Left lung (tissue), 10 donors: ENCODE results near the gene DSP. TPM values are rescaled to one million over a fixed set of nuclear protein-coding genes. Genes with fewer than 3 reads are reported as not detected.

Source experiments
- ATAC-seq: fragments of 200-7000 bp; cut with Tn5 transposase; one replicate; pipeline ENCODE4 v1.9.1; 2020; ENCODE audit warnings: moderate library complexity
- DNase-seq, 4 donors: peaks; one replicate each; pipeline ENCODE4 v3.0.0-alpha.2; 2013 to 2020
- H3K27ac ChIP-seq, 2 donors: fragments of 200-600 bp; sonication (generic) in 1 of 2; one replicate each; pipeline versions ENCODE4 v1.5.0 to v1.8.0; 2020 to 2021
- H3K27me3 ChIP-seq, 2 donors: fragments of 200-600 bp; sonication (generic) in 1 of 2; one replicate each; pipeline versions ENCODE4 v1.5.0 to v1.8.0; 2020 to 2021
- H3K36me3 ChIP-seq, 2 donors: fragments of 200-600 bp; sonication (generic) in 1 of 2; one replicate each; pipeline versions ENCODE4 v1.5.0 to v1.8.0; 2020 to 2021
- H3K4me1 ChIP-seq, 2 donors: fragments of 200-600 bp; one replicate each; pipeline ENCODE4 v1.8.0; 2021
- H3K4me3 ChIP-seq, 2 donors: fragments of 200-600 bp; sonication (generic) in 1 of 2; one replicate each; pipeline versions ENCODE4 v1.5.0 to v1.8.0; 2020 to 2021; ENCODE audit warnings: mild to moderate bottlenecking in 1 of 2
- H3K9me3 ChIP-seq, 2 donors: fragments of 200-600 bp; sonication (generic) in 1 of 2; one replicate each; pipeline versions ENCODE4 v1.5.0 to v1.8.0; 2020 to 2021
- intact Hi-C, 2 donors: fragments of 100-400 bp; cut with DNase I; formaldehyde crosslinking; loops; one replicate each; pipeline versions ENCODE4 v1.11.2 to v1.14.2; 2022
- polyA plus RNA-seq, 6 donors: library from polyadenylated mRNA; unstranded; fragments of 120-200 nt; gene quantifications; one replicate each; pipeline ENCODE4 v1.2.1, GENCODE V29; 2013; ENCODE audit not compliant: insufficient read length in 6 of 6
- total RNA-seq, 2 donors: library from RNA; stranded (reverse); fragmentation: NEBNext Ultra II Directional; extraction: Animal tissue kit (Norgen Biotek cat#: 25700); gene quantifications; one replicate each; pipeline ENCODE4 v1.2.1, GENCODE V29; 2021
- TF ChIP-seq, protein P1 (sequence below), 2 donors: fragments of 200-600 bp; sonication (generic) in 1 of 2; IDR thresholded peaks; one replicate each; pipeline versions ENCODE4 v1.5.0 to v1.8.0; 2021; ENCODE audit warnings: antibody characterized with exemption in 2 of 2
- donor health status: DM: no; HTN: yes; CAD: no.
- donor health status: DM: no; HTN: no; CAD: no.

Gene DSP
- total and polyA plus RNA-seq, 8 donors = 15.1 to 75.5 (median 62.0) TPM

GRCh38 chr6:7512320-7512719 is 29.2 kb upstream of the DSP start:
- Histone ChIP-seq H3K27ac (no peak overlapping the region), H3K4me3 (no peak overlapping the region), H3K4me1 (no peaks in the 10 kb centered on the region), H3K9me3 (no peaks in the 10 kb centered on the region), H3K27me3 (peaks cover 0 to 13% of the 10 kb centered on the region in 2 donors), H3K36me3 (no peaks in the 10 kb centered on the region)
- intact Hi-C loops = no loop called here
- no peak for ATAC-seq
- TF ChIP-seq, protein P1, sequence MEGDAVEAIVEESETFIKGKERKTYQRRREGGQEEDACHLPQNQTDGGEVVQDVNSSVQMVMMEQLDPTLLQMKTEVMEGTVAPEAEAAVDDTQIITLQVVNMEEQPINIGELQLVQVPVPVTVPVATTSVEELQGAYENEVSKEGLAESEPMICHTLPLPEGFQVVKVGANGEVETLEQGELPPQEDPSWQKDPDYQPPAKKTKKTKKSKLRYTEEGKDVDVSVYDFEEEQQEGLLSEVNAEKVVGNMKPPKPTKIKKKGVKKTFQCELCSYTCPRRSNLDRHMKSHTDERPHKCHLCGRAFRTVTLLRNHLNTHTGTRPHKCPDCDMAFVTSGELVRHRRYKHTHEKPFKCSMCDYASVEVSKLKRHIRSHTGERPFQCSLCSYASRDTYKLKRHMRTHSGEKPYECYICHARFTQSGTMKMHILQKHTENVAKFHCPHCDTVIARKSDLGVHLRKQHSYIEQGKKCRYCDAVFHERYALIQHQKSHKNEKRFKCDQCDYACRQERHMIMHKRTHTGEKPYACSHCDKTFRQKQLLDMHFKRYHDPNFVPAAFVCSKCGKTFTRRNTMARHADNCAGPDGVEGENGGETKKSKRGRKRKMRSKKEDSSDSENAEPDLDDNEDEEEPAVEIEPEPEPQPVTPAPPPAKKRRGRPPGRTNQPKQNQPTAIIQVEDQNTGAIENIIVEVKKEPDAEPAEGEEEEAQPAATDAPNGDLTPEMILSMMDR (IDR thresholded peaks at IDR 0.05) = no peak
- DNase-seq = no peak

DNA sequence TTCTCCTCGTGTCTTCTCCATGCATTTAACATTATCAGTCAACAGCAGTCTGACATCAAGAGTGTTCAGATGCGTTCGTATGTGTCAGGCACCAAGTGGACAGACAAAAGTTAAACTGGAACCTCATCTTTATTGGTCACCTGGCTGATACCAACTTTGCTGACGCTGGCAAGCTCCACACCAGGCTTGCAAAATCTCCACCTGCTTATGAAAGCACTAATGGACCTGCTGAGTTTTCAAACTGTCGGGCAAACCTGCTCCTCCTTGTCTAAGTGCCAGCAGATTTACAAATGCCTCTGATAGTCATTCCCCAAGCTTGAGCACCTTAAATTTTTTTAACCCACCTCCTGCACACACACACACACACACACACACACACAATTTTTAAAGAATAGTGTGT is 27.9 kb upstream of the DSP start:
- no peak for DNase-seq
- no peaks in the 10 kb centered on the region for H3K4me1 ChIP-seq
- no peaks in the 10 kb centered on the region for H3K36me3 ChIP-seq
- H3K27ac ChIP-seq = no peak overlapping the region
- TF ChIP-seq, protein P1 (IDR thresholded peaks at IDR 0.05) = no peak
- no peak for ATAC-seq
- intact Hi-C loops = no loop called here
- no peaks in the 10 kb centered on the region for H3K9me3 ChIP-seq
- H3K4me3 ChIP-seq = no peak overlapping the region
- peaks cover 0 to 13% of the 10 kb centered on the region in 2 donors for H3K27me3 ChIP-seq

GRCh38 chr6:7515363-7515762 is 26.1 kb upstream of the DSP start:
- no peak overlapping the region for H3K27ac ChIP-seq
- no peaks in the 10 kb centered on the region for H3K36me3 ChIP-seq
- DNase-seq (no peak), ATAC-seq (no peak)
- intact Hi-C loops = no loop called here
- TF ChIP-seq, protein P1 (IDR thresholded peaks at IDR 0.05) = no peak
- peaks cover 0 to 13% of the 10 kb centered on the region in 2 donors for H3K27me3 ChIP-seq
- no peaks in the 10 kb centered on the region for H3K4me1 ChIP-seq
- no peak overlapping the region for H3K4me3 ChIP-seq
- no peaks in the 10 kb centered on the region for H3K9me3 ChIP-seq

DNA sequence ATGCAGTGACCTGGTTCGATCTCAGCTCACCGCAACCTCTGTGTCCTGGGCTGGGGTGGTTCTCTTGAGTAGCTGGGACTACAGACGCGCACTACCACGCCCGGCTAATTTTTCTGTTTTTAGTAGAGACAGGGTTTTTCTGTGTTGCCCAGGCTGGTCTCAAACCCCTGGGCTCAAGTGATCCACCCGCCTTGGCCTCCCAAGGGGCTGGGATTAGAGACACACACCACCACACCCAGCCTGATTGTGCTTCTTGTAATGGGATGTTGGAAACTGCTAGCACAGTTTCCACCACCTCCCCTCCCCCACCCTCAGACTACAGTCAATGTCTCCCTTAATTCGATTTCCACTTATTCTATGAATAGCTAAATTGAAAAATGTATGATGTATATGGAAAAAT is 22.6 kb upstream of the DSP start:
- intact Hi-C loops = no loop called here
- Histone ChIP-seq H3K27ac (no peak overlapping the region), H3K4me1 (no peaks in the 10 kb centered on the region), H3K9me3 (no peaks in the 10 kb centered on the region), H3K27me3 (peaks cover 0 to 5% of the 10 kb centered on the region in 2 donors), H3K36me3 (no peaks in the 10 kb centered on the region), H3K4me3 (no peak overlapping the region)
- DNase-seq = no peak
- TF ChIP-seq, protein P1 (IDR thresholded peaks at IDR 0.05) = no peak
- no peak for ATAC-seq

DNA sequence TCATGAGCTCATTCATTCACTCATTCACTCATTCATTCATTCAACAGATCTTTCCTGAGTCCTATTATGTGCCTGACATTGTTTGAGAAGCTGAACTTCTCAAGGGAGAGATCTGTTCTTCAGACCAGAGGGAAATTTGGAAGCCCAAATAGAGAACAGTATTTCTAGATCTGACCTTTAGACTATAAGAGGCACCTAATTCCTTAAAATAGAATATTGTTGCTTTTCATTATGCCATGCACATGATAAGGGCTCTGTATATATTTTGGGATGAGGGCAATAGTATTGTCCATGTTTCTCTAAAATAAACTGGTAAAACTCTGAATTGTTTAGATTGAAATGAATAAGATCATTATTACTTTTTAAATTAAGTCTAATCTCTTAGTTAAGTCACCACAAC is 18.6 kb upstream of the DSP start:
- no peak overlapping the region for H3K4me3 ChIP-seq
- H3K27me3 ChIP-seq = peaks cover 0 to 30% of the 10 kb centered on the region in 2 donors
- no peaks in the 10 kb centered on the region for H3K36me3 ChIP-seq
- H3K9me3 ChIP-seq = no peaks in the 10 kb centered on the region
- intact Hi-C loops = no loop called here
- no peaks in the 10 kb centered on the region for H3K4me1 ChIP-seq
- TF ChIP-seq, protein P1 (IDR thresholded peaks at IDR 0.05) = no peak
- DNase-seq = no peak
- H3K27ac ChIP-seq = no peak overlapping the region
- no peak for ATAC-seq
